Frontal cortex (tissue), 4 donors: Measurements from ENCODE around the gene POLDIP2. TPM values are rescaled to one million over a fixed set of nuclear protein-coding genes. Genes with fewer than 3 reads are reported as not detected.

ENCODE experiments used
- DNase-seq, 2 donors: peaks; one replicate each; pipeline ENCODE4 v3.0.0; 2012; ENCODE audit warnings: low spot score in 2 of 2
- FAIRE-seq: peaks from 2 replicates; lab custom pipeline; 2012; peaks lifted over from hg19 to GRCh38; lab: Jason Lieb, UNC
- total RNA-seq: library from RNA; depleted of rRNA; stranded (reverse); fragments of >200 nt; gene quantifications from one replicate; pipeline ENCODE4 v1.2.3, GENCODE V29; 2014
- donor health status: control.
- donor health status: control.
- donor health status: control.

Gene POLDIP2
- total RNA-seq, 1 donor from 2014 or later, result 42.0 TPM

GRCh38 chr17:28368306-28368831 lies 11.0 kb upstream of the POLDIP2 start:
- DNase-seq (no peak), FAIRE-seq (no peak)

- DNase-seq, result no peak
- no peak for FAIRE-seq
Observed at GRCh38 chr17:28367641-28368305, 10.4 kb upstream of the POLDIP2 start.

- no peak for FAIRE-seq
Observed at GRCh38 chr17:28366605-28367004, 9.3 kb upstream of the POLDIP2 start.

GRCh38 chr17:28365487-28365886 lies 8.2 kb upstream of the POLDIP2 start:
- no peak for FAIRE-seq

More at GRCh38 chr17:28366605-28367004, 9.3 kb upstream of the POLDIP2 start:
- DNase-seq, result no peak

GRCh38 chr17:28364665-28365363 lies 7.5 kb upstream of the POLDIP2 start, which contains the start of gene SEBOX:
TSS of gene SEBOX (minus strand) at chr17:28365199. CDS start at chr17:28365151, 48 bp downstream.
- FAIRE-seq, result no peak
- DNase-seq, result no peak

More at GRCh38 chr17:28365487-28365886, 8.2 kb upstream of the POLDIP2 start:
- DNase-seq, result no peak

GRCh38 chr17:28363776-28364650 lies 6.7 kb upstream of the POLDIP2 start:
- DNase-seq (no peak), FAIRE-seq (no peak)

GRCh38 chr17:28363186-28363585 lies 5.9 kb upstream of the POLDIP2 start:
- DNase-seq, result no peak
- no peak for FAIRE-seq

- FAIRE-seq, result no peak
- no peak for DNase-seq
Observed at GRCh38 chr17:28357901-28358197, 522 bp upstream of the POLDIP2 start.

- DNase-seq (no peak), FAIRE-seq (no peak)
Observed at GRCh38 chr17:28350271-28350670, 7.1 kb downstream of the POLDIP2 start.

- FAIRE-seq (no peak), DNase-seq (no peak)
Observed at GRCh38 chr17:28348979-28349378, 8.3 kb downstream of the POLDIP2 start.

- FAIRE-seq (no peak), DNase-seq (no peak)
Observed at GRCh38 chr17:28347261-28347891, 10.0 kb downstream of the POLDIP2 start.

GRCh38 chr17:28346746-28347246 lies 10.5 kb downstream of the POLDIP2 start:
- no peak for DNase-seq
- no peak for FAIRE-seq

- no peak for DNase-seq
- FAIRE-seq, result no peak
Observed at GRCh38 chr17:28346199-28346580, 11.1 kb downstream of the POLDIP2 start.

- no peak for DNase-seq
Observed at GRCh38 chr17:28345419-28346198, 11.7 kb downstream of the POLDIP2 start.

GRCh38 chr17:28344435-28344901 lies 12.9 kb downstream of the POLDIP2 start:
- FAIRE-seq, result no peak
- DNase-seq, result no peak

More at GRCh38 chr17:28345419-28346198, 11.7 kb downstream of the POLDIP2 start:
- no peak for FAIRE-seq

- FAIRE-seq (no peak), DNase-seq (no peak)
Observed at GRCh38 chr17:28344011-28344410, 13.3 kb downstream of the POLDIP2 start.

- DNase-seq (no peak), FAIRE-seq (no peak)
Observed at GRCh38 chr17:28343491-28343932, 13.8 kb downstream of the POLDIP2 start.

GRCh38 chr17:28342313-28342712 lies 15.0 kb downstream of the POLDIP2 start:
- no peak for DNase-seq
- FAIRE-seq, result no peak

GRCh38 chr17:28341516-28341915 lies 15.8 kb downstream of the POLDIP2 start:
- DNase-seq (no peak), FAIRE-seq (no peak)
